Fibroblast of the conjunctiva (primary cell): ENCODE results near the gene PAXX.
"Not testable (repeated sequence)": the region's sequence is repeated elsewhere in the genome, so short reads cannot be mapped to it uniquely, and the experiment has no call there.

Source experiments
- DNase-seq: peaks from one replicate; pipeline ENCODE4 v3.0.0-alpha.2; 2010; ENCODE audit warnings: low read depth

Gene PAXX

DNA sequence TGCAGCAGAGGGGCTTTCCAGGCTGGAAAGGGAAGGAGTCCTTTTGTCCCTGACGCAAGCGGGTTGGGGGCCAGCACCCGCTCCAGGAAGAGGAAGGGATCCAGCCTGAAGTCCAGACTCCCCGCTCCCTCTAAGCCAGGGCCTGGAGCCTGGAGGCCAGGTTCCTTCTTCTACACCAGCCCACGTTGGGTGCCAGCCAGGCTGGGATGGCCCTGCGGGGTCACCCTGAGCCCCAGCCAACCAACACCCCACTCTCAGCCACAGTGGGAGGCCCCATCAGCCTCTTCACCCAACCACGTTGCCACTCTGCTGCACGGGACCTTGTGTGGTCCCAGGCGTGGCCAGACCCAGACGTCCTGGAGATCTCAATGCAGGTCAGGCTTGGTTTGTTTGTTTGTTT is 40.6 kb downstream of the PAXX start:
- DNase-seq: no peak

DNA sequence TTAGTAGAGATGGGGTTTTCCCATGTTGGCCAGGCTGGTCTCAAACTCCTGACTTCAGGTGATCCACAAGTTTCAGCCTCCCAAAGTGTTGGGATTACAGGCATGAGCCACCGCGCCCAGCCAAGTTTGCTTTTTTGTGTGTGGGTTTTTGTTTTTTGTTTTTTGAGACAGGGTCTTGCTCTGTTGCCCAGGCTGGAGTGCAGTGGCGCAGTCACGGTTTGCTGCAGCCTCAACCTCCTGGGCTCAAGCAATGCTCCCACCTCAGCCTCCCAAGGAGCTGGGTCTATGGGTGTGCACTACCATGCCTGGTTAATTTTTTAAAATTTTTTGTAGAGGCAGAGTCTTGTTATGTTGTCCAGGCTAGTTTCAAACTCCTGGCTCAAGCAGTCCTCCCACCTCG is 41.3 kb downstream of the PAXX start:
- DNase-seq: not testable (repeated sequence)

DNA sequence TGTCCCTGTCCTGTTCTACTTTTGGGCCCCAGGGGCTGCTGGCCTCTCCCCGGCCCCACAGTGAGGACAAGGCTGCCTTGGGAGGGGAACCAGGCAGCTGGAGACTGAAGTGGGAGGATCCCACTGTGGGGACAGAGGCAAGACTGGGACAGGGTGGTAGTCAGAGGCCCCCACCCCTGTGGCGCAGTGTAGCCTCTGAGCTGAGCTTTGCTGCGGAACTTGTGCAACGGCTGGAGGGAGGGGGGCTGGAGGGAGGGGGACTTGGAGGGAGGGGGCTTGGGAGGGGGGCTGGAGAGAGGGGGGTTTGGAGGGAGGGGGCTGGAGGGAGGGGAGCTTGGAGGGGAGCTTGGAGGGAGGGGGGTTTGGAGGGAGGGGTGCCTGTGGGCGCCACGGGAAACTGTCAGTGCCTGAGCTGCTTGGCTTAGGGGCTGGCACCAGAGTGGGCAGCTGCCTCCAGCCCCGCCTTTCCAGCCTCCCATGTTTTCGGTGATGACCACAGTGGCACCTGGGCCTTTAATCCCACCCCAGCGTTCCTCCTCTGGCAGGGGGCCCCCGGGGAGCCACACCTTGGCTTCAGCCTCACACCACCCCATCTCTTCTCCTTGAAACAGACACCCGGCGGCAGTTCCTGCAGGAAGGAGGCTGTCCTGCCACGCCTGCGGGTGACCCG is 42.0 kb downstream of the PAXX start:
- DNase-seq: no peak

DNA sequence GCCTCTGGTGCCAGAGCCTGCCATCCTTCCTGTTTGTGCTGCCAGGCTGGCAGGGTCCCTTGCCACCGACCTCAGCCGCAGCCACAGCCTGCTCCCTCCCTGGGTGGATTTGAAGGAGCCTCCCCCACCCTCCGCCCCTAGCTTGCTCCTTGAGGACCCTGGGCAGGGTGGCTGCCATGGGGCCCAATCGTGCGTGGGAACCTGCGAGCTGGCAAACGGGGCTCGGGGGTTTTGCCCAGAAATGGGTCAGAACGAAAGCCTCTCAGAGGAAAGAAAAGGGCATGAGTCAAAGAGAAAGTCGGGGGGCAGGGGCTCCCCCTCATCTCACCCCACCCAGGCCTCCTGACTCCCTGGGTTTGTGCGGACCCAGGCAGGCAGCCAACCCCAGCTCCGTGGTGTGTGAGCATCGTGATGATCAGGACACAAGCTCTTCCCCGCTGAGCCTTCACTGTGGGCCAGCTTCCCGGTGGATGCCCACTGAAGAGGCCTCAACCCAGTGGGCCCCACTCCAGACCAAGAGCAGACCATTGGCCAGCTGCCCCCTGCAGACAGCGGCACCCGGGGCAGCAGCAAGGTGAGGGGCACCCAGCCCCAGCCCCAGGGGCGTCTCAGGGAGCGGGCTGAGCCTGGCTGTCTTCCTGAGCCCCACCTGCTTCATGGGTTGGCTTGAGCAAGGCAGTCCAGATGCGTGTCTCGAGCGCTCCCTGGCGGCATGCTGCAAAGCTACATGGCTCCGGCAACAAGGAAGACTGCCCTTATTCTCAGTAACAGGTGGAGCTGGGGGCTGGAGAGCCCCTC is 42.7 kb downstream of the PAXX start:
- DNase-seq: peak; percentile 77

DNA sequence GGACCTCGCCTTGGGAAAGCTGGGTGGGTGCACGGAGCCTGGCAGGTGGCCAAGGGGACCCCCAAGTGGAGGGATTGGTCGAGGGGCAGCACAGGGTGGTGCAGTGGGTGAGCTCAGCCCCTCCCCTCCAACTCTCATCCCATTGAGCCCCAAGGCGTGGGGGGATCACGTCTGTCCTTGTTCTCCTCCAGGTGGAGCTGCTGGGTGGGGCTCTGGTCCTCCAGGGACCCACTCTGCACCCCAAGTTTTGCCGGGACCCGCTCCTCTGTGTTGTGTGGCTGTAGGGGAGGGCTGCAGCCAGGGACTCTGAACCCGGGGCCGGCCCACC is 43.2 kb downstream of the PAXX start:
- DNase-seq: no peak

DNA sequence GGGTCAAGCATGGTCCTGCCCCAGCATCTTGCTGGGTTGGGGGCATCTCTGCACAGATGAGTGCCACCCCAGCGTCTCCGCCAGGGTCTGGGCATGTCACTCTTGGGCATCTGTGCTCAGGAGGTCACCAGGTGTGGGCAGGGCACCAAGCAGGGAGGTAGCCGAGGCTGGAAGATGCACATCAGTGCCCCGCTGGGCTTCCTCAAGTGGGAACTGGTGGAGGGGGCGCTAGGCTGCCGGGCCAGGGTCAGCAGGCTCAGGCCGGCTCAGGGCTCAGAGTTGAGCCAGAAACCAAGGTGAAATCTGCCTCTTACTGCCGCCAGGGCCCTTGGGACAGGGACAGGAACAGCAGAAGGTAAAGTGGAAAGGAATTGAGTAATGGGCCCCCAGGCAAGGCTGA is 43.7 kb downstream of the PAXX start:
- DNase-seq: no peak

DNA sequence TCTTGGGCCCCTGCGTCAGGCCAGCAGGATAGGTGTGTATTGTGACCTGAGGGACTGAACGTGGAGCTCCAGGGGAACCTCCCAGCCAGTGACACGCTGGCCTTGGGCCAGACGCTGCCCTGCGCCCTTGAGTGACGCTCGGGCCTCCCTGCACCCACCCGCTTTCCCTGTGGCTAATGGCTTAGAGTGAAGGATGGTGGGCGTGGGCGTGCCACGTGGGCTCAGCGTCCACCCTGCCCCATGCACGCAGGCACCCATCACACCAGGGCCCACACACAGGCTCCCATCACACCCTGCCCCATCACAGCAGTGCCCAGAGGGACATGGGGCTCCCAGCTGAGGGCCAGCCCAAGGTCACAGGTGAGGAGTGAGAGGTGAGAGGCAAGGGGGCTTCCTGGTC is 44.8 kb downstream of the PAXX start:
- DNase-seq: no peak

DNA sequence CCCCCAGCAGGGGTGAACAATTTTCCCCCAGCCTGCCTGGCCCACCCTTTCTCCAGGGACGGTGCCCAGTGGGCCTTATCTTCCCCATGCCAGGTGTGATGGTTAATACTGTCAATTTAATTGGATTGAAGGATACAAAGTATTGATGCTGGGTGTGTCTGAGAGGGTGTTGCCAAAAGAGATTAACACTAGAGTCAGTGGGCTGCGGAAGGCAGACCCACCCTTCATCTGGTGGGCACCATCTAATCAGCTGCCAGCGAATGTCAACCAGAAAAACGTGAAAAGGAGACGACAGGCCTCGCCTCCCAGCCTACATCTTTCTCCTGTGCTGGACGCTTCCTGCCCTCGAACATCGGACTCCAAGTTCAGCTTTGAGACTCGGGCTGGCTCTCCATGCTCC is 45.3 kb downstream of the PAXX start:
- no peak for DNase-seq

DNA sequence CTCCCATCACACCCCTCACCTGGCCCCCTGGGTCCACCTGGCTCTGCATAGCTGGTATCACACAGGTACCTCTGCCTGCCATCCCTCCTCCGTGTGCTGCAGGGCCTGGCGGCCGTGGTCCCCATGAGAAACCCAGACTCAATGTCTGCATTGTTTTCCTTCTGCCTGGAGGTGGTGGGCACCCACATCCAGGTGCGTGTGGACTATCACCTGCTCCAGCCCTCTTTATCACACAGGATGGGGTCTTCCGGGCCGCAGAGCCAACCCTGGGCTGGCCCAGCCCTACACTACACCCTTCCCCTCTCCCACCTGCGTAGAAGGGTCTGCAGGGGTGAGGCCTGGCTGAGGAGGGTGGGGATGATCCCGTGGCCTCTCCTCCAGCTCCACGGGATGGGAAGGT is 46.7 kb downstream of the PAXX start:
- no peak for DNase-seq

DNA sequence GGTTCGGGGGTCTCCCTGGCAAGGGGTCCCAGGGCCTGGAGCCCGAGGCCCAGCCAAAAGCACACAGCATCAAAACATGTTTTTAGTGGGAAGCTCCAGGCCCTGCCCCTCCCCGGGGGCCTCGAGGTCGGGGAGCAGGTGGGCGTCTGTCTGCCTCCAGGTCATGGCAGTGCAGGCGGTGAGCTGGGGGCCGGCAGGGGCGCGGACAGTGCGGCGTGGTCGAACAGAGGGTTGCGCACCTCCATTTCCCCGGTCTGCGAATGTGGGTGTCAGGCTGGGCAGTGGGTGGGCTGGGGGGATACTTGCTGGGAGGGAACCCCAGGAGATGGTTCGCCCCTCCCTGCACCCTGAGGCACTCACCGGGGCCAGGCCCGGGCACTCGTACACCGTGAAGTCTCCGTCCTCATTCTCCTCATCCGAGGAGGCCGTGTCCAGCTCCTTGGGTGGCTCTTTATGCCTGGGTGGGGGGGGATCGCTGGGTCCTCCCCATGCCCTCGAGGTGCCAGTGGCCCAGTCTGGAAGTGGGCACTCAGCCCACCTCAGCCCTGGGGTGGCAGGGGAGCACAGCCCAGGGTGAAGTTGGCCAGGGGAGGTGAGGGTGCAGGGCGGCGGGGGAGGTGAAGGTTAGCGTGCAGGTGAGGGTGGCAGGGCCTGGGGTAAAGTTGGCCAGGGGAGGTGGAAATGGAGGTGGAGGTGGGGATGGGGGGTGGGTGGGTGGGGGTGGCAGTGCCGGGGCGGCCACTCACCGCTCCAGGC is 47.6 kb downstream of the PAXX start:
- no peak for DNase-seq

DNA sequence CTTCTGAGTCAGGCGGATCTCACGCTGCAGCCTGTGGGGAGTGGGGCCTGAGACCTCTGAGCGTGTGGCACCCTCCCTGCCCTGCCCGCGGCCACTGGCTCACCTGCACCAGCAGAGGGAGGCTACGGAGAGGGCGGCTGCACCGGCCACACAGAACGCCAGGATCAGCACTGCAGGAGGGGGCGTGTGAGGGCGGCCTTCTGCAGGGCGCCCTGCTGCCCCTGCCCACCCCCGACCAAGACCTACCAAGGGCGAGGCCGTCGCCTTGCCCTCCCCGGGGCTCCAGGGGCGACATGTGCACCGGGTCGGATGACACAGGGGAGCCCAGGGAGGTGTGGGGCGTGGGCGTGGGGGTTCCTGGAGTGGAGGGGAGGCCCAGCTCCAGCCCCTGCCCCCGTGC is 48.3 kb downstream of the PAXX start:
- DNase-seq: no peak

DNA sequence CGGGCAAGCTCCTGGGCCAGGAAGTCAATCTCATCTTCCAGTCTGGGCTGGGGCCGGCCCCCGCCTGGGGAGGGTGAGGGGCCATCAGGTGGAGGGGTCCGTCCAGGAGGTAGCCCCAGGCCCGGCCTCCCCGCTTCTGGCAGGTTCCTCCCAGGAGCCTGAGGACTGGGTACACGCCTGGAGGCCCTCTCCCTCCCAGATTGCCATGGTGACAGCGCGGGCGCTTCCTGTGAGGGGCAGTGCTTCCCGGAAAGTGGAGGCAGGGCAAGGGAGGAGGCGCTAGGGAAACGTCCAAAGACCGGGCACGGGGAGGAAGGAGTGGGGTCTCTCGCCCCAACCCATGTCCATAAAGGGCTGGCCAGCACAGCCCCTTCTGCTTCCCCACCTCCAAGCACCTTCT is 48.9 kb downstream of the PAXX start:
- DNase-seq: no peak

DNA sequence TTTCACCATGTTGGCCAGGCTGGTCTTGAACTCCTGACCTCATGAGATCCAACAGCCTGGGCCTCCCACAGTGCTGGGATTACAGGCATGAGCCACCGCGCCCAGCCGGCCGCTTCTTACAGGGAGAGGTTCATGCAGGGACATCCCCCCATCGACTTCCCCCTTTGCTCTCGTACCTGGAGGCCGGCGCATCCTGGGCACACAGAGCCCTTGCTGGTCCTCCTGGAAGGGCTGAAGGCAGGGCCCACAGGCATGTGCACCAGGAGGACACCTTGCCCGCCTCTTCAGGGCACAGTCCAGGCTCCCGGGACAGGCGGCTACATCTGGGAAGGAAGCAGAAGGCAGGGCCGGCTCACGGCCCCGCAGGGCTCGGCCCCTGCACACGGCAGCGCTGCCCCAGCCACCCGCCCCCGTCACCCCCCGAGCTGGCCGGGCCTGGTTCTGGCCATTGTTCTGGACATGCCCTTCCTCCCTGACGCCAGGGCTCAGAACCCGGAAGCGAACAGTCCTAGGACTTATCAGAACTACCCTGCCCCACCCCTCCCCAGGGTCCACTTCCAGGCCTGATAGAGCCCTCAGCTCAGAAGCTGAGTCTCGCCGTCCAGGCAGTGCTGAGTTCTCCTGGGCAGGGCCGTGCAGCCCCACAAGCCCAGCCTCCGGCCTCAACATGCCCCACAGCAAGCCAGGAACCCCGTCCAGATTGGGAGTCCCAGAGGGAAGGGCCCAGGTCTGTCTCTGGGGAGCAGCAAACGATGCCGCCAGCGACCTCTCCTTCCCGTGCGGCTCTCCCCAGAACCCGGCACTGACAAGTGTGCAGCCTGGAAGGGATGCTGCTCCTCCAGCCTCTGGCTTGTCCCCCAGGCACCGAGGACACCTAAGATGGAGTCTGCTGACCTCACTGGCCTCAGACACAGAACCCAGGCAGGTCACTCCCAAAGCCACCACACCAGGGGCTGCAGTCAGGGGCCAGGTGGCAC is 50.8 kb downstream of the PAXX start:
- no peak for DNase-seq
